Forelimb muscle (tissue), 1 donor: ENCODE measurements around the gene ARFGEF3. TPM values are rescaled to one million over a fixed set of nuclear protein-coding genes. Genes with fewer than 3 reads are reported as not detected.
"Not testable (repeated sequence)": the region's sequence is repeated elsewhere in the genome, so short reads cannot be mapped to it uniquely, and the experiment has no call there.

Experiments used
- DNase-seq: peaks from one replicate; pipeline ENCODE4 v3.0.0-alpha.2; 2013; ENCODE audit warnings: low read depth
- polyA plus RNA-seq: library from polyadenylated mRNA; unstranded; fragments of 120-200 nt; gene quantifications from one replicate; pipeline ENCODE4 v1.2.1, GENCODE V29; 2013; ENCODE audit not compliant: insufficient read length

ARFGEF3 gene
- polyA plus RNA-seq, 1 donor: 1.7 TPM

DNA sequence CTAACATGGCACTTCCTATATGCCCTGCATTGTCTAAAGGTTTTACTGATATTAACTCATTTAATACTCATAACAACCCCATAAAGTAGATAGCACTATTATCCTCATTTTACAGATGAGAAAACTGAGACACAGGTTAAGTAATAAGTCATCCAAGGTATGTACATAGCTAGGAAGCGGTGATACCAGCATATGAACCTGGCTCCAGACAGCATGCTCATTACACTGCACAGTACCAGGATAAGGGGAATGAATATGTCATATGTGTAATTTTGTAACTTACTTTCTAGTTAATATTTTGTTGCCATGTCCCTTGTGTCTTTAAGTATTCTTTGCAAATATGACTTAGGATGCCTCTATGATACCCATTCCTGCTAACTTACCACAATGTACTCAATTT is 109.7 kb downstream of the ARFGEF3 start:
- DNase-seq: no peak

DNA sequence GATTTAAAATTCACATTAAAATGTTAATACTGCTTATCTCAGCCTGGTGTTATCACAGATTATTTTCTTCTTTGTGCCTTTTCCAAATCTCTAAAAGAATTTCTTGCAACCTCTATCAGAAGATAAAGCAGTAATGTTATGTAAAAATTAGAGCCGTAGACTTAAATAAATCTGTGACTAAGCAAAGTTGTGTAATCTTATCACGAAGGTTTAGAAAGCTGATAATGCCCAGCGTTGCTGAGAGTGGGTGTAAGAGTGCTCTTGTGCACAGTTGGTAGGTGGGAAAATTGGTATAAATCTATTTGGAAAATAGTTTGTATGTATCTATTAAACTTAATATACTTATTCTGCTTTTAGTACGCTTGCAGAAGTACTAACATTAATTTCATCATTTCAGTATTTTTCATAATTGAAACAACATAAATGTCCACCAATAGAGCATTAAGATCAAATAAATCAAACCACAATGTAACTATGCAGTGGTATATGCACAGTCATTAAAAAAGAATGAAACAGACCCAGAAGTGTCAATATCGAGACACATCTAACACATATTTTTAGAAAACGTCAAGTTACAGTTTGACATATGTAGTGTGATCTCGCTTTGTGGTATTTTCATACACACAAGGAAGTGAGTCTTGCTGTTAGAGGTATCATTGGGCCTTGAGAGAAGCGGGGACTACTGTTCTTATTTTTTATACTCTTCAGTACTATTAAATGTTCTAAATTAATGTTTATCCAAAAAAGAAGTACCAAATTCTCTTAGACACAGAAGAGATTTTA is 111.0 kb downstream of the ARFGEF3 start:
- DNase-seq: no peak

DNA sequence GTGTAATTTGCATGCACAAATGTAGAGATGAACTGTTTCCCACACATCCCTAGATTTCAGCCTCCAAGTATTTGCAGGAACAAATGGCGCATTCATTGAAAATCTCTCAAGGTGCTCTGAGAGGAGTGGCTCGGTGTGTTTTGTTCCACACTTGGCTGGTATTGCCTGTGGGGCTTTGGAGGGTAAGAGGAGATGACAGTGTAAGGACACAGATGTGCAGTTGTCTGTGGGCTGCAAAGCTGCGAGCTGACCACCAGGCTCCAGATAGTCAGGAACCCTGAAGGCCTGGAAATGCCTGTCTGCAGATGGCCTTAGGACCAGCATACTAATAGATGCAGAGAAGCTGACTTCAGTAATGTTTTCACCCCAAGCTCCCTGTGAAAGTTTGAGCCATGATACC is 114.2 kb downstream of the ARFGEF3 start:
- no peak for DNase-seq

DNA sequence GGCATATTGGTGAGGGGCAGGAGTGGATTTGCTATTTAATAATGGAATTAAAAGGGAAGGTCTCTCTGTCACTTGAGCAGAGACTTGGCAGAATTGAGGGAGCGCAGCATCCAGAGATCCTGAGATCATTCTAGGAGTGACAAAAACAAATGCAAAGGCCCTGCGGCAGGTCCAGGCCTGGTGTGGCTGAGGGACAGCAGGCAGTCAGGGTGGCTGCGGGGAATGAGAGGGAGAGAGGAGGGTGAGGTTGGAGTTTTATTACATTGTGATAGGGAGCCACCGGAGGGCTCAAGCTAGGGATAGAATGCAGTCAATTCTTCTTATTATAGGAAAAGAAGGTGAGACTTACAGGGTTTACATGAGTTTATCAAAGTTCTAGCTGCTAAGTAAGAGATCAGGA is 116.1 kb downstream of the ARFGEF3 start:
- no peak for DNase-seq

DNA sequence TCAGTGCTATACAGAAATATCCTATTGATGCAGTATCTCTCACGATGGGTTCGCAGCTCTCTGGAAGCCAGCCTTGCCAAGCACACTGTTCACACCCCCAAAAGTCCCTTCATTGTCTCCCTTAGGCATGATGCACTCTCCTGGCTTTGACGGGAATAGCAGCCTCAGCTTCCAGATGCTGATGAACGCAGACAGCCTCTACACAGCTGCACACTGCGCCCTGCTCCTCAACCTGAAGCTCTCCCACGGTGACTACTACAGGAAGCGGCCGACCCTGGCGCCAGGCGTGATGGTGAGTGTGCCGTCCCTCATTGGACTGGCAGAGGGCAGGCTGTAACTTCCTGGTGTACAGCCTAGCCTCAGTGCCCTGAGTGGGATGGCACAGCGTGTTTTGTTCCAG is 116.6 kb downstream of the ARFGEF3 start:
- no peak for DNase-seq

DNA sequence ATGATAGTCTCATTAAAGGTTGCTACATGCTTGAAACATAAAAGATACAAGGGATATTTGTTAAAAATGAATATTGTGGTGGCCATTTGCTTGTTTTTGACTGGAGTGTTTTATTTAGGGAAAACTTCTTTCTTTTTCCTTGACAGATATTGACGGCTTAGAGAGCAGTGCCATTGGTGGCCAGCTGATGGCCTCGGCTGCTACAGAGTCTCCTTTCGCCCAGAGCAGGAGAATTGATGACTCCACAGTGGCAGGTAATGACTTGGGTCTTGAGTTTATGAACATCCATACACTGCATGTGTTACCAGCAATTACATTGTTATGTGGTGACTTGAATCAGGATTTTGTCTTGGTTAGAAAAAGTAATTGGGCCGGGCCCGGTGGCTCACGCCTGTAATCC is 124.1 kb downstream of the ARFGEF3 start:
- DNase-seq: no peak

DNA sequence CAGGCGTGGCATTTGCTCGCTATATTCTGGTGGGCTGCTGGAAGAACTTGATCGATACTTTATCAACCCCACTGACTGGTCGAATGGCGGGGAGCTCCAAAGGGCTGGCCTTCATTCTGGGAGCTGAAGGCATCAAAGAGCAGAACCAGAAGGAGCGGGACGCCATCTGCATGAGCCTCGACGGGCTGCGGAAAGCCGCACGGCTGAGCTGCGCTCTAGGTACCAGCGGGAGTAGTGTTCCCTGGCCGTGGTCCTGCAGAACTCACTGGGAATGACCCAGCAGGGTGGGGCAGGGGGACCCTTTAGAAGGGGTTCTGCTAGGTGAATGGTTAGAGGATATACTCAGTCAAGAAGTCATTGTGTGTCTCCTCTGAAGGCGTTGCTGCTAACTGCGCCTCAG is 125.0 kb downstream of the ARFGEF3 start:
- no peak for DNase-seq

DNA sequence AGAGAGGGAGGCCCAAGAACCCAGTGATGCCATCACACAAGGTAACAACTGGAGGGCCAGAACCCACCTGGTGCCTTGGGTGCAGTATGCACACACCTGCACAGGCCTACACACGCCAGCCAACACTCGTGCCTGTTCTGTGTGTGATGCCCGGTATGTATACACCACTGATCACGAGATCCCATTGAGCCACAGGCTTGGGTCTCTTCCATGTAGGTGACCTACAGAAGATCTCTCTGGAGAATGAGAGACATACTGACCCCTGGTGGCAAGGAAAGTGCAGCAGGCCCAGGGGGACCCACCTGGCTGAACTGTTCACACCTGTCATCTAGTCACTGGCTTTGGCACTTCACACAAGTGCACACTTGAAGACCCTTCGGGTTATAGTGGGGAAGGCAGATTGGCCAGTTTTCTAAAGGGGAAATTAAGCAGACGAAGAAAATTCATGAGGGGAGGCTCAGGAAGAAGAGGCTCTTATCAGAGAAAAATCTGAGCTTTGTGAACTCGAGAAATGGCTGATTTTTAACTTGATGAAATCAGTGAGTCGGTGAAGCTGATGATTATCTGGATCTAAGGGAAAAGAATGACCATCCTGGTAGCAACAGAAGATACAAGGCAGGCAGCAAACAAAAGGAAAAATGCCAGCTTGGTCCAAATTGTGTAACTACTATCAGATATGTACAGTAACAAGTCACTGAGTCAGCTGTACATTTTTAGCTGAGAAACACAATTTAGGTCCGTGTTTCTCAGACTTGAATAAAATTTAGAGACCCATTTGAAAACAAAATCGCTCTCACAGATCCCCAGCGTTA is 125.6 kb downstream of the ARFGEF3 start:
- no peak for DNase-seq

DNA sequence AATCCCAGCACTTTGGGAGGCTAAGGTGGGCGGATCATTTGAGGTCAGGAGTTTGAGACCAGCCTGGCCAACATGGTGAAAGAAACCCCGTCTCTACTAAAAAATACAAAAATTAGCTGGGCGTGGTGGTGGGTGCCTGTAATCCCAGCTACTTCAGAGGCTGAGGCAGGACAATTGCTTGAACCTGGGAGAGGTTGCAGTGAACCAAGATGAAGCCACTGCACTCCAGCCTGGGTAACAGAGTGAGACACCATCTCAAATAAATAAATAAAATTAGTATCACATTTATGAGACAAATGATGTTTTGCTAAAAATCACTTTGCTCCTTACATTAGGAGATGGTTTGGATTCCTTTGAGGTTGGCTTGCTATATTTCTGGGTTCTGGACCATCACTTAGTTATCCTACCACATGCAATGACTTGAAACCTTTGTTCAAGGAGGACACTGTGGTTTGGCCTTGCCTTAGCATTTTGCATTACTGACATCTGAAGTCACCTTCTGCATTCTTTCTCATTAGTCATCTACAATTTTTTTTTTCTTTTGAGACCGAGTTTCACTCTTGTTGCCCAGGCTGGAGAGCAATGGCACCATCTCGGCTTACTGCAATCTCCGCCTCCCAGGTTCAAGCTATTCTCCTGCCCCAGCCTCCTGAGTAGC is 126.8 kb downstream of the ARFGEF3 start:
- DNase-seq: not testable (repeated sequence)

DNA sequence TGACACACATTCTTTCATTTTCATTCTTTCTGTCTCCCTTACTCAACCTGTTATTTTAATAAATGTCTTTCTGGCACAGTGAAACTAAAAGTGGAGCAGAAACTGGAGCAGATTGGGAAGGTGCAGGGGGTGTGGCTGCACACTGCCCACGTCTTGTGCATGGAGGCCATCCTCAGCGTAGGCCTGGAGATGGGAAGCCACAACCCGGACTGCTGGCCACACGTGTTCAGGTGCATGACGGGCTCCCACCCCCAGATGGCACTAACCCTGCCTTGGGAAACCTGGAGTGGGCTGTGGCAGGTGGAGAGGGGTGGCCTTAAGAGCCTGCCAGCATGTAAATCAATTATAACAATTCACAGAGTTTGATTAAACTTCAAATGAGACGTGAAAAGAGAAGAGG is 128.0 kb downstream of the ARFGEF3 start:
- no peak for DNase-seq

DNA sequence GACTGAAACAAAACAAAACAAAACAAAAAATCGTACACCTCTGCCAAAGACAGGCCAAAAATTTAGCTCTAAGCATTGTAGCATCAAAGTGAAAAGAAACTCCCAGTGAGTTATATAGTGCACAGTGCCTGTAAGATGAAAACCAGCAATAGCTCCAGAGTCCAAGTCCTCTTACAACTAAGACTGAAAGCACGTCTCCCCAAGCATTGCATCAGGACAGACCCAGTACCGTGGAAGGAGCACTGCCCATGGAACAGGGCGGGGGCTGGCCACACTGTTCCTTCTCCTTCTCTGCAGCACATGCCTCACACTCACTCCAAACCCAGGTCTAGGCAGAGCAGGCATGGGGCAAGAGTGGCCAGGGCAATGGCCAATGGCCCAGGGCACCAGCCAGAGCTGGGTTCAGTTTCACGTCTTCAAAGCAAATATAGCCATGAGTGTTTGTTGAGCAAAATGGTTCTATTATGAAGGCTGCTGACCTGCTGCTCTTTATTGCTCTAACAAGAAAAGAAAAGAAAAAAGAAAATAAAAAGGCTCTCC is 128.8 kb downstream of the ARFGEF3 start:
- no peak for DNase-seq

DNA sequence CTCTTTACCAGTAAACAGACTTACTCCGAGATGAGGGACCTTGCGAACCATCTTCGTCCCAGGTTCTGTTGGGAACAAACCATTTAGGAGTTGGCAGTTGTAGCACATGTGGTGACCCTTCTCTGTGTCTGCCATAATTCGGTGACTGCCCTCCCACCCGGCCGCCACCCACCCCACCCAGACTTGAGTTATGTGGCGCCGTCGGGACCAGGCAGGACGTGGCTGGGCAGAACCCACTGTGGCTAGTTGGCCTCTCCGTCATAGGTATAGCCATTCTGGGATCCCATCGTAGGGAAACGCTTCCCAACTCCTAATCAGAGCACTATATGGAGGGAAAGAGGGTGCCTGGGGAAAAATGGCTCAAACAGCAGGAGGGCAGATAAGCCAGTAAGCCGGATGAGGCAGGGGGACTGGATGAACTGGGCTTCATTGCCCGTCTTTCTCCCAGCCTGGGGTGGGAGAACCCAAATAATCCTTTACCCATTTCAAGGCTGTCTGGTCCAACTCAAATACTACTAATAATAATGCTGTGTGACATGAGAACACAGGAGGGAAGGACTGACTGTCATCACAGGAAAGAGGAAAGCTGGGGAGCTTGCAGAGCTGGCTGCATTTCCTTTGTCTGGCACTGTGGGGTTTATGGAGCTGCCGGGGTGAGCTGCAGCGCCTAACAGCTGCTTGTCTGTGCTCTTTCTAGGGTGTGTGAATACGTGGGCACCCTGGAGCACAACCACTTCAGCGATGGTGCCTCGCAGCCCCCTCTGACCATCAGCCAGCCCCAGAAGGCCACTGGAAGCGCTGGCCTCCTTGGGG is 129.5 kb downstream of the ARFGEF3 start:
- no peak for DNase-seq

DNA sequence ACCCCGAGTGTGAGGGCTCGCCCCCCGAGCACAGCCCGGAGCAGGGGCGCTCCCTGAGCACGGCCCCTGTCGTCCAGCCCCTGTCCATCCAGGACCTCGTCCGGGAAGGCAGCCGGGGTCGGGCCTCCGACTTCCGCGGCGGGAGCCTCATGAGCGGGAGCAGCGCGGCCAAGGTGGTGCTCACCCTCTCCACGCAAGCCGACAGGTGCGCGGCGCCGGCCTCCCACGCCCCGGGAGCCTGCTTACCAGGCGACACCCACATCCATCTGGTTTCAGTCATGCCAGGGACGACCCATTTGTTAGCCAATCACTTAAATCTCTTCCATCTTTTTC is 130.1 kb downstream of the ARFGEF3 start:
- no peak for DNase-seq

DNA sequence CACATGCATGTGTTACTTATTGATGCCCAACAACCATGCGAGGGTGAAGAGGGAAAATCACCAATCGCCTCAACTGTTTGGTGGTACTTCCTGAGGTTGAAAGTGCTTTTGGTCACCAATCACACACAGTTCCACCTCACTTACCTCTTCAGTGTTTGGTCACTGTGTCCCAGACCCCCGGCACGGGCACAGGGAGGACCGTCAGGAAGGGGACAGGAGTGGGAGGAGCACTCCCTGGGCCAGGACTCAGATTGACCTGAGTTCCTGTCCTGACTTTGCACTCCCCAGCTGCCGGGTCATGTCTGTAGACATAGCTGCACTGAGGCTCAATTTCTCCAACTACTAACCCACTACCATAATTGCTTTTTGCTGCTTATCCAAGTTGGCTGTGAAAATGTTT is 130.7 kb downstream of the ARFGEF3 start:
- DNase-seq: no peak

DNA sequence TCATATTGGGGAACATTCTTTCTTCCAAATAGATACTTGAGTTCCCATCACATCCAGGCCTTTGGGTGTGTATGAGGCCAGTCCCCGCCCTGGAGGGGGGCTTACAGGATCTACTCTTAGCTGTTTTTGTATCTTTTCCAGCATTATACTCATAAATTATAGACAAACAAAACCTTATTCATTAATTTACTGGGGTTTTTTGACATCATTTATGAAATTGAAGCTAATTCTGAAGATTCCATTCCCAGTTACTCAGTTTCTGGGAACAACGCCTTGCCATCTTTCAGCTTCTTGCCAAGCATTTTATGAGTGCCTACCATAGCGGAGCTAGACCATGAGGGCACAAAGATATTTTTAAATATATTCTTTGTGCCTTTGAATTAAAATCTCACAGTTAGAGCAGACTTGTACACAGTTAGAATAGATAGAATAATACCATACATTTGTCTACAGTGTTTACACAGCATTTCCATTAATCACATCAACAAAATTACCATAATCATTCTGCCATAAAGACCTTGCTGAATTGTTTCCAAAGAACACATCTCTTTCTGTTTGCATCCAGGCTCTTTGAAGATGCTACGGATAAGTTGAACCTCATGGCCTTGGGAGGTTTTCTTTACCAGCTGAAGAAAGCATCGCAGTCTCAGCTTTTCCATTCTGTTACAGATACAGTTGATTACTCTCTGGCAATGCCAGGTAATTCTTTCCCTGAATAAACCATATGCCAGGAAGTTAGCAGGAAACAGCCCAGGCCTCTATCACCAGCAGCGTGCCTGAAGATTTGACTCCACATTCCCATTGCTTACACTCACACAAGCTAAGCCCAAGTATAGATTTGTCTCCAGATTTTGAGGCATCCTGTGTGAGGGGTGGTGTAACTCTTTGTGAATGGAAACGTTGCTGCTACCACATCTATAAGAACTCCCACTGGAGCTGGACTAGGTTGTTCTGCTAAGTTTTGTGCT is 132.0 kb downstream of the ARFGEF3 start:
- DNase-seq: no peak

DNA sequence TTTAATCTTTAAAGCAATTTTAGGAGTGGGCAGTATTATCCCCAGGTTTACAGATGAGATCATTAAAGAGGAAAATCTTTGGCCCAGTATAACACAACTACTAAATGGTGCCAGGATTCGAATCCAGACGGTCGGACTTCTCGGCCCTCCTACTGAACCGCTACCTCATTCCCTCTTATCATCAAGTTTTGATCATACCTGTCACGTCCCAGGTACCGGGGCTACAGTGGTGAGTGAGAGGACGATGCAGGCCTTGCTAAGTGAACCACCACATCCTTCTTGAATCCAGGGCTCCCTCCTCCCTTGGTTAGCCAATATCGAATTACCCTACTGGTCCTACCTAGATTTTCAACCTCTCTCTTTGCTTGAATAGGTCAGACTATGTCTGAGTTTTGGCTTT is 134.6 kb downstream of the ARFGEF3 start:
- DNase-seq: no peak

DNA sequence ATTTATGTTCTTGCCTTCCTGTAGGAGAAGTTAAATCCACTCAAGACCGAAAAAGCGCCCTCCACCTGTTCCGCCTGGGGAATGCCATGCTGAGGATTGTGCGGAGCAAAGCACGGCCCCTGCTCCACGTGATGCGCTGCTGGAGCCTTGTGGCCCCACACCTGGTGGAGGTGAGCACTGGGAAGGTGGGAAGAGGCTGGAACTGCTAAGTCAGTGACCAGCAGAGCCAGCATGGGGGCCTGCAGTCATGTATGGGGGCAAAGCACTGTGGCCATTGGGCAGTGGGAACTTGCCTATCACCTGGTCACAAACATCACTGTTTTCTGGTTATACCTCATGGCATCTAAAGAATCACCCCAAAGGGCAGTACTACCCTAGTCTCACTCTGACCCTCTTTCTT is 135.0 kb downstream of the ARFGEF3 start:
- DNase-seq: no peak

DNA sequence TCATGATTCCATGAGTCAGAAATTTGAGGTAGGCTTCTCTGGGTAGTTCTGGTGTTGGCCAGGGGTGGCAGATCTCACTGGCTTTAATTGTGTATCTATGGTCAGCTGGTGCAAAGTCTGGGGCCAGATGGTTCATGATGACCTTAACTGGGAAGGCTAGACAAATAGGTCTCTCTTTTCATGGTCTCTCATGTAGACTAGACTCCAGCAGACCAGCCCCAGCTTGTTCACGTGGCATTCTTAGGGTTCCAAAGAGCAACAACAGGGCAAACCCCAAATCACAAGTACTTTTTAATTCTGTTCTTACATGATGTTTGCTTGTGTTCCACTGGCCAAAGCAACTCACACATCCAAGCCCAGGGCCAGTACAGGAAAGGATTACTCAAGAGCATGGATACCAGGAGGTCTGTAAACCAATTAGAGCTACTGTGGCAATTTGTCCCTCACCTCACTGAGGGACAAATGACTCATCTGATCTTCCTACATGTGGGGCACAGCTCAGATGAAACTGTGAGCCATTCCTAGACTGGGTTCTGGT is 136.1 kb downstream of the ARFGEF3 start:
- DNase-seq: no peak

DNA sequence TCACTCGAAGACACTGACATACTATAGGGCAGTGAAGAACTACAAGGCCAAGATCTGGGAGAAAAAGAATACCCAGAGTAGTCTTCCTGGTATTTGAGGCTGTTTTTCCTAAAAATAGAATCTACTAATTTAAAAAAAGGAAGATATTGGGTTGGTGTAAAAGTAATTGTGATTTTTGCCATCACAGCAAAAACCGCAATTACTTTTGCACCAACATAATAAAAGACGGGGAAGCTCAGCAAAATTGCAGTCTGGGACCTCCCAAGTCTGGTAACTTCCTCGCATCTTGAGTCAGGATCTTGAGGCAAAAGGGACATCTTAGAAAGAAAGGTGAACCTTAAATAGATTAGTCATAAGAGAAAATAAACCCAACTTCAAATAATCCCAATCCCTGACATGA is 138.7 kb downstream of the ARFGEF3 start:
- no peak for DNase-seq

DNA sequence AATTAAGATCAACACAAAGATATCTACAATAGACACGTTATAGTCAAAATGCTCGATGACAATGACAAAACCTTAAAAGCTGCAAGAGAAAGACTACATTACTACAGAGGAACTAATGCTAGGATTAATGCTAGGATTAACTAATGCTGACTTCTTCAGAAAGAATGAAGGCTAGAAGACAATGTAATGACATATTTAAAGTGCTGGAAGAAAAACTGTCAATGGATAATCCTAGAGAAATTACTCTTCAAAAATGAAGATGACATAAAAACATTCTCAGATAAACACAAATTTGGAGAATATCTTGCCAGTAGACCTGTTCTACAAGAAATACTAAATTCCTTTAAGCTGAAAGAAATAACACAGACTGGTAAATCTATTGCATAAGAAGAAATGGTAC is 140.8 kb downstream of the ARFGEF3 start:
- DNase-seq: no peak
